B cell (primary cell): ENCODE data around the gene NHSL2. TPM values are rescaled to one million over a fixed set of nuclear protein-coding genes. Genes with fewer than 3 reads are reported as not detected.

Experiments used
- ATAC-seq: fragments of 200-7000 bp; cut with Tn5 transposase; one replicate; pipeline ENCODE4 v1.10.0; 2021; ENCODE audit warnings: low read depth, mild to moderate bottlenecking, moderate number of reproducible peaks, moderate library complexity
- CTCF ChIA-PET: fragments of 350-600 bp; sonication (Branson Sonifier 250); formaldehyde crosslinking; loops from one replicate; lab custom pipeline; 2021; ENCODE audit warnings: antibody characterized with exemption, inconsistent platforms; lab: Charles Lee
- POLR2A ChIA-PET: fragments of 350-600 bp; sonication (Branson Sonifier 250); formaldehyde crosslinking; loops from one replicate; lab custom pipeline; 2021; ENCODE audit warnings: antibody characterized with exemption; lab: Charles Lee
- DNase-seq: peaks from one replicate; pipeline ENCODE4 v3.0.0; 2013
- H2AFZ ChIP-seq: 2 replicates; pipeline ENCODE4 v1.6.1; 2012; ENCODE audit warnings: mild to moderate bottlenecking, low read depth, low read length; ENCODE audit not compliant: insufficient read depth, poor library complexity, severe bottlenecking
- H3K27ac ChIP-seq, 2 donors: 1 replicate in 1 of 2; 2 replicates in 1 of 2; pipeline ENCODE4 v1.5.1; 2012 to 2013; ENCODE audit warnings: low read length in 2 of 2, mild to moderate bottlenecking in 2 of 2, moderate library complexity in 1 of 2
- H3K27me3 ChIP-seq, 4 experiments: fragments of 200-600 bp in 1 of 4; sonication (generic) in 1 of 4; replicated peaks in 1 of 4; 1 replicate in 2 of 4; 2 replicates in 2 of 4; pipeline versions ENCODE4 v1.6.1 to v1.7.0; 2013 to 2016; ENCODE audit warnings: low read length in 3 of 4, mild to moderate bottlenecking in 2 of 4, mixed read lengths in 1 of 4, moderate library complexity in 1 of 4; ENCODE audit not compliant: insufficient read depth in 4 of 4, control insufficient read depth in 3 of 4; ENCODE audit errors: control extremely low read depth in 1 of 4
- H3K36me3 ChIP-seq, 2 experiments: replicated peaks in 1 of 2; 1 replicate in 1 of 2; 2 replicates in 1 of 2; pipeline versions ENCODE4 v1.6.1 to v1.7.1; 2013; ENCODE audit warnings: low read length in 1 of 2; ENCODE audit not compliant: insufficient read depth in 2 of 2, control insufficient read depth in 1 of 2; ENCODE audit errors: control extremely low read depth in 1 of 2, extremely low read depth in 1 of 2
- H3K4me1 ChIP-seq, 2 donors: fragments of 200-600 bp in 1 of 2; sonication (generic) in 1 of 2; 1 replicate in 1 of 2; 2 replicates in 1 of 2; pipeline versions ENCODE4 v1.5.1 to v1.6.1; 2013 to 2017; ENCODE audit warnings: low read length in 2 of 2; ENCODE audit not compliant: control insufficient read depth in 2 of 2, insufficient read depth in 2 of 2
- H3K4me2 ChIP-seq: replicated peaks from 2 replicates; pipeline ENCODE3; 2012; ENCODE audit warnings: mild to moderate bottlenecking, low read depth, low read length; ENCODE audit not compliant: poor library complexity, severe bottlenecking
- H3K4me3 ChIP-seq, 5 experiments: fragments of 200-600 bp in 1 of 5; sonication (generic) in 1 of 5; 1 replicate in 3 of 5; 2 replicates in 2 of 5; pipeline versions ENCODE4 v1.5.1 to v1.7.0; 2011 to 2016; ENCODE audit warnings: low read length in 4 of 5, mild to moderate bottlenecking in 4 of 5, low read depth in 2 of 5, control low read depth in 1 of 5, moderate library complexity in 1 of 5; ENCODE audit not compliant: insufficient read depth in 1 of 5; ENCODE audit errors: control extremely low read depth in 1 of 5, extremely low read depth in 1 of 5
- H3K79me2 ChIP-seq: fragments of 200-600 bp; sonication (generic); one replicate; pipeline ENCODE4 v1.6.0; 2016; ENCODE audit warnings: low read length; ENCODE audit not compliant: control insufficient read depth, insufficient read depth
- H3K9ac ChIP-seq: fragments of 200-600 bp; sonication (generic); 2 replicates; pipeline ENCODE4 v1.6.1; 2017; ENCODE audit warnings: mild to moderate bottlenecking, low read length, moderate library complexity
- H3K9me3 ChIP-seq, 3 donors: one replicate each; pipeline versions ENCODE4 v1.6.1 to v1.7.1; 2013; ENCODE audit warnings: low read length in 2 of 3; ENCODE audit not compliant: control insufficient read depth in 2 of 3, insufficient read depth in 1 of 3; ENCODE audit errors: control extremely low read depth in 1 of 3
- H4K20me1 ChIP-seq: 2 replicates; pipeline ENCODE4 v1.6.0; 2012; ENCODE audit warnings: mild to moderate bottlenecking, low read length; ENCODE audit not compliant: insufficient read depth, control insufficient read depth, poor library complexity, severe bottlenecking
- H3K27ac Mint-ChIP-seq: one replicate; pipeline ENCODE4 v1.8.0; 2021; ENCODE audit warnings: mixed read lengths
- H3K27me3 Mint-ChIP-seq: one replicate; pipeline ENCODE4 v1.8.0; 2021; ENCODE audit warnings: mixed read lengths
- H3K4me1 Mint-ChIP-seq: one replicate; pipeline ENCODE4 v1.8.0; 2021; ENCODE audit warnings: mixed read lengths
- H3K4me3 Mint-ChIP-seq: one replicate; pipeline ENCODE4 v1.8.0; 2021; ENCODE audit warnings: mixed read lengths
- H3K9me3 Mint-ChIP-seq: one replicate; pipeline ENCODE4 v1.8.0; 2022; ENCODE audit warnings: mixed read lengths; ENCODE audit not compliant: insufficient read depth
- EZH2 ChIP-seq: IDR thresholded peaks from 2 replicates; pipeline ENCODE4 v1.6.1; 2012; ENCODE audit warnings: borderline replicate concordance, low read depth, mild to moderate bottlenecking, moderate library complexity, low read length; ENCODE audit not compliant: insufficient read depth, poor library complexity, severe bottlenecking
- WGBS: methylation state at CpG from one replicate; pipeline ENCODE4 v1.1.5; 2013; ENCODE audit warnings: missing lambda C conversion rate; ENCODE audit not compliant: insufficient coverage; 5-methylcytosine and 5-hydroxymethylcytosine counted together
- intact Hi-C: fragments of 100-400 bp; cut with micrococcal nuclease; formaldehyde crosslinking; loops from one replicate; pipeline ENCODE4 v1.10.0; 2022
- polyA plus RNA-seq: library from polyadenylated mRNA; depleted of rRNA; stranded (reverse); fragments of >200 nt; gene quantifications from 2 replicates; pipeline ENCODE4 v1.2.3, GENCODE V29; 2012
- total RNA-seq, 2 donors: library from RNA; stranded (reverse); fragments of 120-200 nt in 1 of 2; gene quantifications; 1 replicate in 1 of 2; 2 replicates in 1 of 2; pipeline versions ENCODE4 v1.2.3 to v1.2.4, GENCODE V29; 2013 to 2022
- TF ChIP-seq, protein P1 (sequence below): fragments of 200-600 bp; IDR thresholded peaks from one replicate; pipeline ENCODE4 v1.8.0; 2022; ENCODE audit warnings: antibody characterized with exemption, mild to moderate bottlenecking

NHSL2 gene
- total and polyA plus RNA-seq, 2 donors (not counting 1 experiment from before 2014, with no cell fraction given) = 0.16 to 1.7 TPM

DNA sequence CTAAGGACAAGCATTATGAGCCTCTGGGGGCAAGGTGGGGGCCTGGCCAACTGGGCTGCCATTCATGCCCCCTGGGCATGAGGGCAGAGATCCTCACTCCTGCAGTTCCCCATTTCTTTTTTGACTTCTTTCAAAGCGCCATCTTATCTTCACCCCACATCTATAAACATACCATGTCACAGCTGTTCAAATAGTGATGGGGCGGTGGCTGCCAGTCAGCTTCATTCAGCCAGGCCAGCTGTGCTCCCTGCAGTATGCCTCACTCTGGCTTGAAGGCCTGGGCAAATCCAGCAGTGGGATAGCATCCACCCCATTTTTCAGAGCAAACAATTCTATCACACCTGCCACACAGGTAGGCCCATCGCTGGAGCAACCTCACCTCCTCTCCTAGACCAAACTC is 85.5 kb downstream of the NHSL2 start:
- Mint-ChIP-seq H3K9me3 (no peaks in the 10 kb centered on the region), H3K4me1 (peaks cover 8% of the 10 kb centered on the region), H3K27me3 (peaks cover 3% of the 10 kb centered on the region), H3K4me3 (no peak overlapping the region), H3K27ac (no peak overlapping the region)
- WGBS = 92% methylated on average over 2 of the region's 3 CpGs
- no peak overlapping the region for H3K4me2 ChIP-seq
- intact Hi-C loops = no loop called here
- no peak for ATAC-seq
- no peaks in the 10 kb centered on the region for H4K20me1 ChIP-seq
- no peaks in the 10 kb centered on the region for H3K36me3 ChIP-seq
- H2AFZ ChIP-seq = no peak overlapping the region
- ChIA-PET CTCF (interaction anchor here (1.0 kb wide), 1 partner anchor 131 kb away, joined by 3 read pairs; no protein-coding TSS in a partner anchor), POLR2A (no interaction called here)
- no peak for DNase-seq
- no peak overlapping the region for H3K4me3 ChIP-seq
- H3K27ac ChIP-seq = no peak overlapping the region
- no peaks in the 10 kb centered on the region for H3K9me3 ChIP-seq
- no peaks in the 10 kb centered on the region for H3K27me3 ChIP-seq
- H3K4me1 ChIP-seq = peaks cover 0 to 2% of the 10 kb centered on the region in 2 donors
- TF ChIP-seq, protein P1, sequence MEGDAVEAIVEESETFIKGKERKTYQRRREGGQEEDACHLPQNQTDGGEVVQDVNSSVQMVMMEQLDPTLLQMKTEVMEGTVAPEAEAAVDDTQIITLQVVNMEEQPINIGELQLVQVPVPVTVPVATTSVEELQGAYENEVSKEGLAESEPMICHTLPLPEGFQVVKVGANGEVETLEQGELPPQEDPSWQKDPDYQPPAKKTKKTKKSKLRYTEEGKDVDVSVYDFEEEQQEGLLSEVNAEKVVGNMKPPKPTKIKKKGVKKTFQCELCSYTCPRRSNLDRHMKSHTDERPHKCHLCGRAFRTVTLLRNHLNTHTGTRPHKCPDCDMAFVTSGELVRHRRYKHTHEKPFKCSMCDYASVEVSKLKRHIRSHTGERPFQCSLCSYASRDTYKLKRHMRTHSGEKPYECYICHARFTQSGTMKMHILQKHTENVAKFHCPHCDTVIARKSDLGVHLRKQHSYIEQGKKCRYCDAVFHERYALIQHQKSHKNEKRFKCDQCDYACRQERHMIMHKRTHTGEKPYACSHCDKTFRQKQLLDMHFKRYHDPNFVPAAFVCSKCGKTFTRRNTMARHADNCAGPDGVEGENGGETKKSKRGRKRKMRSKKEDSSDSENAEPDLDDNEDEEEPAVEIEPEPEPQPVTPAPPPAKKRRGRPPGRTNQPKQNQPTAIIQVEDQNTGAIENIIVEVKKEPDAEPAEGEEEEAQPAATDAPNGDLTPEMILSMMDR = no peak
- TF ChIP-seq EZH2 = no peak
- no peaks in the 10 kb centered on the region for H3K79me2 ChIP-seq
- H3K9ac ChIP-seq = no peak overlapping the region

DNA sequence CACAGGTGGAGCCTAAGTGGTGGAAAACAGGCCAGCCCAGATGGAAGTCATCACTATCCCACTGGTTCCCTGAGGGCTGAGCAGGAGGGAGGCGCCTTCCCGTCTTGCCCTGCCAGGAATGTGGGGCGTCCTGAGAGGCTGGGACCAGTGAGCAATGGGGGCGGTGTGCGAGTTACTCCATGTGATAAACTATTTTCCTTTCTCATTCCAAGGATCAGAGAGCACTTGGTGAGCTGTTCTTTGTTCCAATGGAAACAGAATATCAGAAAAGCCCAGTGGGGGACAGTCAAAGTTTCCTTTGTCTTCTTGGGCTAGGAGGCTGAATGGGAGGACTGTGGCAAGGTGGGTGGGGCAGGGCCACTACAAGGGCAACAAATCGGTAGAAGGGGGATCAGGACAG is 86.2 kb downstream of the NHSL2 start:
- Histone ChIP-seq H3K9ac (no peak overlapping the region), H4K20me1 (no peaks in the 10 kb centered on the region), H2AFZ (no peak overlapping the region), H3K27me3 (no peaks in the 10 kb centered on the region), H3K79me2 (no peaks in the 10 kb centered on the region), H3K9me3 (no peaks in the 10 kb centered on the region), H3K4me2 (no peak overlapping the region), H3K4me1 (peaks cover 0 to 2% of the 10 kb centered on the region in 2 donors), H3K4me3 (no peak overlapping the region), H3K36me3 (no peaks in the 10 kb centered on the region), H3K27ac (no peak overlapping the region)
- intact Hi-C loops = no loop called here
- TF ChIP-seq, protein P1 = no peak
- TF ChIP-seq EZH2 = no peak
- Mint-ChIP-seq H3K27me3 (peaks cover 3% of the 10 kb centered on the region), H3K4me1 (peaks cover 8% of the 10 kb centered on the region), H3K9me3 (no peaks in the 10 kb centered on the region), H3K4me3 (no peak overlapping the region), H3K27ac (no peak overlapping the region)
- ChIA-PET CTCF (interaction anchor here (1.5 to 9.0 kb wide), 2 partner anchors 22 to 130 kb away, joined by 3 to 83 read pairs; no protein-coding TSS in a partner anchor), POLR2A (no interaction called here)
- no peak for DNase-seq
- ATAC-seq = no peak
- WGBS = no CpG with 5 or more reads among the region's 6 CpGs
